H1 (cell line): ENCODE measurements around the gene TSHZ2. TPM values are rescaled to one million over a fixed set of nuclear protein-coding genes. Genes with fewer than 3 reads are reported as not detected.

Experiments
- BACH1 ChIP-seq: IDR thresholded peaks from 2 replicates; pipeline ENCODE4 v1.6.1; 2012; ENCODE audit warnings: low read length, improper control_type of control experiment
- CBX5 ChIP-seq: fragments of 300-800, 300-1000 bp; sonication (generic); IDR thresholded peaks from 2 replicates; pipeline ENCODE4 v1.7.1; 2016; ENCODE audit warnings: antibody characterized with exemption, low read length, low read depth
- RBBP5 ChIP-seq: IDR thresholded peaks from 2 replicates; pipeline ENCODE4 v1.7.1; 2012; ENCODE audit warnings: low read depth, mild to moderate bottlenecking, inconsistent platforms, low read length, moderate library complexity, borderline replicate concordance
- polyA plus RNA-seq, 7 experiments: library from polyadenylated mRNA; depleted of rRNA in 3 of 7; stranded (reverse) in 5 of 7; unstranded in 2 of 7; fragments of >200 nt in 5 of 7; fragments of 200-250 nt in 2 of 7; gene quantifications; 1 replicate in 5 of 7; 2 replicates in 1 of 7; 4 replicates in 1 of 7; pipeline versions ENCODE4 v1.2.1 to v1.2.3, GENCODE V29; 2011 to 2013; ENCODE audit warnings: missing spikeins in 2 of 7, mixed read lengths in 2 of 7
- total RNA-seq: library from RNA; stranded (reverse); fragmentation: NEBNext Ultra II Directional; extraction: Animal tissue kit (Norgen Biotek cat#: 25700); gene quantifications from 2 replicates; pipeline ENCODE4 v1.2.1, GENCODE V29; 2021

The TSHZ2 gene
- total and polyA plus RNA-seq, 2 of the 8 experiments (the other 6 are each of a cell fraction or from before 2014, with no cell fraction given): 0.14 to 0.30 TPM

- no peak for TF ChIP-seq CBX5
- no peak for TF ChIP-seq BACH1
- no peak for TF ChIP-seq RBBP5
Observed at GRCh38 chr20:53306192-53306805, 334.1 kb downstream of the TSHZ2 start (continued).
